Inferior parietal cortex (tissue), 1 donor: ENCODE measurements around the gene NOL7.

Experiments used
- DNase-seq: peaks from one replicate; pipeline ENCODE4 v3.0.0-alpha.2; 2016; ENCODE audit errors: extremely low spot score

The NOL7 gene

GRCh38 chr6:13654496-13654895, 39.4 kb downstream of the NOL7 start:
- DNase-seq, result no peak

GRCh38 chr6:13655700-13656099, 40.6 kb downstream of the NOL7 start:
- DNase-seq, result no peak

- no peak for DNase-seq
Observed at GRCh38 chr6:13660273-13660672, 45.1 kb downstream of the NOL7 start.

GRCh38 chr6:13660893-13661292, 45.8 kb downstream of the NOL7 start:
- no peak for DNase-seq

- no peak for DNase-seq
Observed at GRCh38 chr6:13661647-13662046, 46.5 kb downstream of the NOL7 start.

- no peak for DNase-seq
Observed at GRCh38 chr6:13662651-13663334, 47.7 kb downstream of the NOL7 start.

GRCh38 chr6:13663986-13664385, 48.9 kb downstream of the NOL7 start:
- DNase-seq, result no peak

GRCh38 chr6:13664703-13665352, 49.7 kb downstream of the NOL7 start:
- DNase-seq, result no peak

GRCh38 chr6:13666194-13667105, 51.3 kb downstream of the NOL7 start:
- no peak for DNase-seq

- no peak for DNase-seq
Observed at GRCh38 chr6:13667655-13668054, 52.5 kb downstream of the NOL7 start.

GRCh38 chr6:13668291-13668928, 53.3 kb downstream of the NOL7 start:
- DNase-seq, result no peak

- no peak for DNase-seq
Observed at GRCh38 chr6:13669476-13669875, 54.3 kb downstream of the NOL7 start.
